HG03460 (cell line): ENCODE measurements around the gene BAD.

Source experiments
- ATAC-seq: cut with Tn5 transposase; IDR thresholded peaks from one replicate; pipeline ENCODE4 v1.9.1; 2021; ENCODE audit not compliant: unreplicated experiment

Gene BAD

GRCh38 chr11:64232967-64233315, 51.5 kb downstream of the BAD start:
- ATAC-seq: no peak

DNA sequence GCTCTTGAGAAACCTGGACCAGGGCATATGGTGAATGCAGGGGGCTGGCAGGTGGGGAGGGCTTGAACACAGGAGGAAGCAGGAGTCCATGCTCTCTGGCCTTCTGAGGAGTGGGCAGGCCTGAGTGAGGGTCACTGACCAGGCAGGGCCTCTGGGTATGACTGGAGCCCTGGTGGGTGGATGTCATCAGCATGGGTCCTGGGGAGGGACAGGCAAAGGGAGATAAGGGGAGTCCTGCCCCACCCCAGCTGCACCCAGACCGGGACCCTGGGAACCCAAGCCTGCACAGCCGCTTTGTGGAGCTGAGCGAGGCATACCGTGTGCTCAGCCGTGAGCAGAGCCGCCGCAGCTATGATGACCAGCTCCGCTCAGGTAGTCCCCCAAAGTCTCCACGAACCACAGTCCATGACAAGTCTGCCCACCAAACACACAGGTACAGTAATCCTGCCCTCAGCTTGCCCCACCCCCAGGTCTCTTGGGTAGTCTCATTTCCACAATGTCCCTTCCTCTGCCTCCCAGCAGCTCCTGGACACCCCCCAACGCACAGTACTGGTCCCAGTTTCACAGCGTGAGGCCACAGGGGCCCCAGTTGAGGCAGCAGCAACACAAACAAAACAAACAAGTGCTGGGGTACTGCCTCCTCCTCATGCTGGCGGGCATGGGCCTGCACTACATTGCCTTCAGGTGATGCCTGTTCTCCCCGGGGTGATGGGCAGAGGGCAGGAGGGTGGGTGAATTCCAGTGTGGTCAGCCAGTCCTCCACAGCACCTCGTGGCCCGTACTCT, 52.1 kb downstream of the BAD start:
- ATAC-seq: no peak

DNA sequence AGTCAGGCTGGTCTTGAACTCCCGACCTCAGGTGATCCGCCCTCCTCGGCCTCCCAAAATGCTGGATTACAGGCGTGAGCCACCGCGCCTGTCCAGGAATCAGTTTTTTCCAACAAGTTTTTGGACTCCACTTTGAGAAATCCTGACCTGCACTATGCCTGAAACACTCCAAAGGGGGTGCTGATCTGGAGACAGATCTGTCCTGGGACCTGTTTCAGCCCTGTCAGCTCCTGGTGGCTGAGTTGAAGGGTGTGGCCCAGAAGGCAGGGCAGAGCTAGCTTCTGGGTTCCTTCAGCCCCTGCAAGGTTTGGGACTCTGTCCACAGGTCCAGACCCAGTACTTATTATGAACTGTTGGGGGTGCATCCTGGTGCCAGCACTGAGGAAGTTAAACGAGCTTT, 52.9 kb downstream of the BAD start:
- no peak for ATAC-seq

DNA sequence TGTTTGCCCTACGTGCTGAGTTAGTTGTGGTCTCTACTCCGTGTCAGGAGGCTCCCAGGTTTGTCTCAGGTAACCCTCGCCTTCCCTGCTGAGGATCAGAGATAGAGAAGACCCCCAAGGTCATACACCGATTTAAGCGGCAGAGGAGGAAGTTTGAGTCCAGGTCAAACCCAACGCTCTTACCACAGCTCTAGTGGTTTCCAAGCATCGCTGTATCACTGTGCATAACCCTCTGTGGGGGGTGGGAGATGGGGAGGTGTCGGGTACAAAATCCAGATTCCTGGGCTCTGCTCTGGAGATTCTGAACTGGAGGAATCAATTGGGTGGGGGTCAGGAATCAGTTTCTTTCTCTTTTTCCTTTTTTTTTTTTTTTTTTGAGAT, 53.5 kb downstream of the BAD start:
- no peak for ATAC-seq

GRCh38 chr11:64230171-64230984, 54.1 kb downstream of the BAD start, which contains the start of gene DNAJC4:
TSS of gene DNAJC4 (plus strand) at chr11:64230548. CDS start at chr11:64230855, 307 bp downstream.
- peak; percentile 41 for ATAC-seq

DNA sequence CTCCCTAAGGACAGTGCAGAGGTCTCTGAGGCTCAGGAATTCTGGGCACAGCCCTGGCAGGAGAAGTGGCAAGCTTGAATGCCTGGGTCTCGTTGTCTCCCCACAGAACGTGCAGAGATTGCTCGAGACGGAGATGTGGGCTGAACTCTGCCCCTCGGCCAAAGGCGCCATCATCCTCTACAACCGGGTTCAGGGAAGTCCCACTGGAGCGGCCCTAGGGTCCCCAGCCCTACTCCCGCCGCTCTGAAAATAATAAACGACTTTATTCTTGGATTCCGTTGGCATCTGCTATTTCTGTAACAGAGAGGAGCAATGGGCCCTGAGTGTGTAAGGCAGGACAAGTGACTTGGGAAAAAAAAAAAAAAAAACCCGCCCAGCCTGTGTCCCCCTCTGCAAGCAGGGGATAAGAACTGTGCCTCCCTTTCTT, 54.7 kb downstream of the BAD start:
- ATAC-seq: no peak

DNA sequence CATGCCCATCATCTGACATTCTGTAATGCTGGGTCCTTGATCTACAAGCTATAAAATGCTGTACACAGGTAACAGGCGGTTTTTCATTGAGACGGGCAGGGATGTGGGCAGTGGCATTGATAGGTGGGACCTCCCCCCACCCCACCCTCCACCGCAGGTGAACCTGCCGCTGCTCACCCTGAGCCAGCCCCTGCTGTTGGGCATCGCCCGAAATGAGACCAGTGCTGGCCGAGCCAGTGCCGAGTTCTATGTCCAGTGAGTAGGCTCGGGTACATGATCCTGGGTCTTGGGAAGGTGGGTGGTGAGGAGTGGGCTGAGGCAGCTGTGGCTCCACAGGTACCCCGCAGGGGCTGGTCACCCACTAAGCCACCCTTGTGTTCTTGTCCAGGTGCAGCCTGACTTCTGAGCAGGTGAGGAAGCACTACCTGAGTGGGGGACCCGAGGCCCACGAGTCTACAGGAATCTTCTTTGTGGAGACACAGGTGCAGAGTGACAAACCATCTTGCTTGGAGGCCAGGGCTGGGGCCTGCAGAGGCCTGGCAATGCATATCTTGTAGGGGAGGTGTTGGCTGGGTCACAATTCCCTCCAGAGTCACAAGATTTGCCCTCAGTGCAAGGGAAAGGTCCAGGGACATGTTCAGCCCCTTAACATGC, 55.2 kb downstream of the BAD start:
- ATAC-seq: no peak

GRCh38 chr11:64227405-64227956, 57.0 kb downstream of the BAD start:
- no peak for ATAC-seq

- peak; percentile 26 for ATAC-seq
Measured at GRCh38 chr11:64226507-64227051, 57.9 kb downstream of the BAD start.

GRCh38 chr11:64225608-64226506, 58.6 kb downstream of the BAD start, which contains the start of the genes NUDT22 and TRPT1:
TSS of gene NUDT22 (plus strand) at chr11:64226274. CDS start at chr11:64226653, 379 bp downstream.
TSS of gene TRPT1 (minus strand) at chr11:64226186. CDS start at chr11:64225860, 326 bp downstream.
- no peak for ATAC-seq

DNA sequence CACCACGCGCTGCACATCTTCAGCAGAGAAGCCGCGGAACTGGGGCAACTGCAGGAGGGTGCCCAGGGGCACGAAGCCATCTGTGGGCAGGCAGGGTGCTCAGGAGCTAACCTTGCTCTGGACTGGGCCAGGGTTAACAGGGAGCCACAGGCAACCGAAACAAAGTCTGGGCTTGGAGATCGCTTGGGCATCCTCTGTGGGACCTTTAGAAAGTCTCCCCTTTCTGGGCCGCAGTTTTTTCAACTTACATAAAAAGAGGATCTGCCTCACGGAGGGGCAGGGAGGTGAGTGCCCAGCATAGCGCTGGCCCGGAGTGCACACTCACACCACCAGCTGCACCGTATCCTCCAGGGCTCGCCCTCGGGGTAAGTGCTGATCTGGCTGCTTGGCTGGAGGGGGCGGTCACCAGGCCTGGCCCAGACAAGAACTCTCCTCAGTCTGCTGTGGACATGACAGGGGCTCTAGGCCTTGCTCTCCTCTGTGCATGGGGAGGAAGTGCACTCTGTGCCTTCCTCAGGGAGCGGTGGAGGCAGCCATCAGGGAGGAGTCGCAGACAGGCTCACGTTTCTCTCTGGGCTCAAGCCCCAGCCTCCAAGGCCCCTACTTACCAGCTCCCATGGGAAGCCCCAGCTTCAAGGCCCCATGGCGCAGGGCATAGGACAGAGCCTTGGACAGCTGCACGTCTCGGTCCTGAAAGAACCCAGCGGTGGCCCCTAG, 59.4 kb downstream of the BAD start:
- no peak for ATAC-seq

DNA sequence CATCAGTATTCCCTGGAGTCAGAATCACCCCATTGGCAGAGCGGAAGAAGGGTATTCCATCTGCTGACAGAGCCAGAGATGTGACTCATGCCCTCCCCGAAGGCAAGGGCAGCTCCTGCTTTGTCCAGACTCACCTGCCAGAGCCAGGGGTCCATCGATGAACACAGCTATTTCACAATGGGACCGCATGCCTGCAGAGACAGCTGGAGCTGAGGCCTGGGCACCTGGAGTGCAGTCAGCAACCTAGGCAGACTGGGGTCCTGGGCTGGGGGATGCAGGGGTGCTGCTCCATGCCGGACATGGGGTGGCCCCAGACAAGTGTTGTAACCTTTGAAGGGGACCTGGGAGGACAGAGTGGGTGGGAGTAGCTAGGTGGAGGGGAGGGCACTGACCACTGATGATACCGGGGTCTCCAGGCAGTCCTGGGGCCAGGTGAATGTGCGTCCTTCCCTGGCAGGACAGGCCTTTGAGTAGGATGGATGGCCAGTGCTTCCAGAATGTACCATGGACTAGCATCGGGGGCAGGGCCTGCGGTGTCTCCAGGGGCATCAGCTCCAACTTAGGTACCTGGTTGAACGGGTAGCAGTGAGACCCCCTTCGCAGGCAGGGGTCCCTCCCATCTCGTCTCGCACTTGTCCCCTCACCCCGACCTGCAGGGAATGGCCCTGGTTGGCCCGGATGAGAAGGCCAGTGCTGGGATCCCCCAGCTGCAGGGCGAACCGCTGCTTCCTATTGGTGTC, 60.1 kb downstream of the BAD start:
- no peak for ATAC-seq

- no peak for ATAC-seq
Measured at GRCh38 chr11:64223001-64223651, 61.3 kb downstream of the BAD start.

GRCh38 chr11:64222651-64223000, 61.8 kb downstream of the BAD start:
- ATAC-seq: no peak

DNA sequence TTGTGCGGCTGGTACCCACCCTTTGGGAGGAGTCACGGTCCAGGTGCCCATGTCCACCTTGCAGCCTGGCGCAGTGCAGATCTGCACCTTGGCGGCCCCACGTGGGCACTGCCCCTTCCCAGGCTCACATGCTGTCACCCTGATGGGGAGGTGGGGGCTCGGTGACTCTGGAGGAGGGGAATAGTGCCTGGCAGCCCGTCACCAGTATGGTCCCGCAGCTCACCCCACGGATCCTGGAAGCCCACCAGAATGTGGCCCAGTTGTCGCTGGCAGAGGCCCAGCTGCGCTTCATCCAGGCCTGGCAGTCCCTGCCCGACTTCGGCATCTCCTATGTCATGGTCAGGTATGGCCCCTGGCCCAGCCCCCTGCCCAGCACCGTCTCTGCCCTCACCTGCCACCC, 63.7 kb downstream of the BAD start:
- no peak for ATAC-seq

GRCh38 chr11:64220271-64220670, 64.2 kb downstream of the BAD start:
- ATAC-seq: no peak
